GM23248 (cell line): ENCODE results near the gene DTX4.

Experiments
- EZH2 ChIP-seq: fragments of 200-600 bp; sonication (generic); IDR thresholded peaks from 2 replicates; pipeline ENCODE4 v1.6.1; 2018; ENCODE audit warnings: antibody characterized with exemption, mild to moderate bottlenecking; ENCODE audit not compliant: insufficient read depth, poor library complexity, severe bottlenecking
- EZH2phosphoT487 ChIP-seq: fragments of 200-600 bp; sonication (generic); IDR thresholded peaks from 2 replicates; pipeline ENCODE4 v1.6.1; 2018; ENCODE audit warnings: antibody characterized with exemption, moderate library complexity, mild to moderate bottlenecking, low read depth; ENCODE audit not compliant: insufficient read depth

- TF ChIP-seq EZH2 (no peak), EZH2phosphoT487 (no peak)
Observed at GRCh38 chr11:59226396-59226795, 54.5 kb downstream of the DTX4 start.
